GM12878 (cell line): ENCODE measurements around the gene LPCAT3. TPM values are rescaled to one million over a fixed set of nuclear protein-coding genes. Genes with fewer than 3 reads are reported as not detected.

Experiments
- CHD1 ChIP-seq: IDR thresholded peaks from 2 replicates; pipeline ENCODE4 v1.6.1; 2012; ENCODE audit warnings: low read depth, low read length, improper control_type of control experiment
- HSF1 ChIP-seq: fragments of 150-350 bp; IDR thresholded peaks from 2 replicates; pipeline ENCODE4 v1.6.1; 2014; ENCODE audit warnings: mild to moderate bottlenecking, low read depth, low read length
- MLLT1 ChIP-seq: fragments of 450-650 bp; IDR thresholded peaks from 2 replicates; pipeline ENCODE4 v1.6.1; 2016; ENCODE audit warnings: mild to moderate bottlenecking
- NBN ChIP-seq: fragments of 450-650 bp; IDR thresholded peaks from 2 replicates; pipeline ENCODE4 v1.6.1; 2016
- PKNOX1 ChIP-seq: fragments of 450-650 bp; IDR thresholded peaks from 2 replicates; pipeline ENCODE4 v1.6.1; 2016; ENCODE audit warnings: mild to moderate bottlenecking
- PML ChIP-seq: IDR thresholded peaks from 2 replicates; pipeline ENCODE4 v1.6.1; 2012; ENCODE audit warnings: low read length, inconsistent platforms
- RB1 ChIP-seq: fragments of 450-650 bp; formaldehyde crosslinking; IDR thresholded peaks from 2 replicates; pipeline ENCODE4 v1.6.1; 2017; ENCODE audit warnings: mild to moderate bottlenecking, borderline replicate concordance
- RUNX3 ChIP-seq: IDR thresholded peaks from 2 replicates; pipeline ENCODE4 v1.6.1; 2012; ENCODE audit warnings: low read length, inconsistent platforms
- SKIL ChIP-seq: fragments of 450-650 bp; IDR thresholded peaks from 2 replicates; pipeline ENCODE4 v1.6.1; 2017; ENCODE audit warnings: mild to moderate bottlenecking, low read depth, inconsistent platforms; ENCODE audit not compliant: poor library complexity, severe bottlenecking
- SRF ChIP-seq, 2 experiments: IDR thresholded peaks; 2 replicates each; pipeline ENCODE4 v1.6.1; 2011; ENCODE audit warnings: low read depth in 2 of 2, low read length in 2 of 2, mild to moderate bottlenecking in 1 of 2, moderate library complexity in 1 of 2
- TBL1XR1 ChIP-seq: IDR thresholded peaks from 2 replicates; pipeline ENCODE4 v1.6.1; 2012; ENCODE audit warnings: low read depth, low read length, improper control_type of control experiment
- ZBTB4 ChIP-seq: fragments of 450-650 bp; formaldehyde crosslinking; IDR thresholded peaks from 2 replicates; pipeline ENCODE4 v1.4.0; 2022; ENCODE audit warnings: mild to moderate bottlenecking, moderate library complexity
- ZNF207 ChIP-seq: fragments of 450-650 bp; IDR thresholded peaks from 2 replicates; pipeline ENCODE4 v1.6.1; 2014; ENCODE audit warnings: antibody characterized with exemption, mild to moderate bottlenecking, borderline replicate concordance
- polyA plus RNA-seq, 11 experiments: library from polyadenylated mRNA; depleted of rRNA in 4 of 11; unstranded in 6 of 11; stranded (reverse) in 5 of 11; fragments of >200 nt; fragmentation: Nextera tagmentation in 4 of 11; fragmentation: Illumina TruSeq in 1 of 11; extraction: Ambion mirVana in 4 of 11; extraction: Trizol in 1 of 11; gene quantifications; 1 replicate in 1 of 11; 2 replicates in 10 of 11; pipeline versions ENCODE4 v1.2.1 to v1.2.3, GENCODE V29; 2011 to 2016; ENCODE audit warnings: inconsistent platforms in 2 of 11, missing spikeins in 2 of 11, low read depth in 1 of 11
- total RNA-seq, 4 experiments: library from RNA; depleted of rRNA in 3 of 4; stranded (reverse); fragments of >200 nt in 3 of 4; fragmentation: Illumina TruSeq in 1 of 4; extraction: Trizol in 1 of 4; gene quantifications; 2 replicates each; pipeline versions ENCODE4 v1.2.1 to v1.2.3, GENCODE V29; 2013 to 2021
- TF ChIP-seq, protein P1 (sequence below): IDR thresholded peaks from 2 replicates; pipeline ENCODE4 v1.6.1; 2012; ENCODE audit warnings: low read length, inconsistent platforms
- TF ChIP-seq, protein P2 (sequence below): fragments of 450-650 bp; IDR thresholded peaks from 2 replicates; pipeline ENCODE4 v1.6.1; 2017; ENCODE audit warnings: antibody characterized with exemption, mild to moderate bottlenecking, moderate library complexity

Gene LPCAT3
- total and polyA plus RNA-seq, 10 of the 15 experiments (the other 5 are each of a cell fraction or from before 2014, with no cell fraction given): 2.6 to 48.3 (median 23.0) TPM

GRCh38 chr12:6928703-6929407 is 89.4 kb downstream of the LPCAT3 start (continued):
- TF ChIP-seq PKNOX1 (no peak), ZNF207 (no peak), CHD1 (no peak), TBL1XR1 (no peak), MLLT1 (0 out of 2 replicates have a peak, but pooled peaks have one; percentile 35), PML (no peak), HSF1 (no peak), SKIL (no peak), NBN (no peak), RUNX3 (no peak), SRF (IDR thresholded peaks at IDR 0.05; ENCODE audit: low read depth in 2 of 2, low read length in 2 of 2) (no peak), ZBTB4 (CRISPR knock-in tag) (no peak), RB1 (no peak)
- TF ChIP-seq, protein P1, sequence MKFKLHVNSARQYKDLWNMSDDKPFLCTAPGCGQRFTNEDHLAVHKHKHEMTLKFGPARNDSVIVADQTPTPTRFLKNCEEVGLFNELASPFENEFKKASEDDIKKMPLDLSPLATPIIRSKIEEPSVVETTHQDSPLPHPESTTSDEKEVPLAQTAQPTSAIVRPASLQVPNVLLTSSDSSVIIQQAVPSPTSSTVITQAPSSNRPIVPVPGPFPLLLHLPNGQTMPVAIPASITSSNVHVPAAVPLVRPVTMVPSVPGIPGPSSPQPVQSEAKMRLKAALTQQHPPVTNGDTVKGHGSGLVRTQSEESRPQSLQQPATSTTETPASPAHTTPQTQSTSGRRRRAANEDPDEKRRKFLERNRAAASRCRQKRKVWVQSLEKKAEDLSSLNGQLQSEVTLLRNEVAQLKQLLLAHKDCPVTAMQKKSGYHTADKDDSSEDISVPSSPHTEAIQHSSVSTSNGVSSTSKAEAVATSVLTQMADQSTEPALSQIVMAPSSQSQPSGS: no peak
- TF ChIP-seq, protein P2, sequence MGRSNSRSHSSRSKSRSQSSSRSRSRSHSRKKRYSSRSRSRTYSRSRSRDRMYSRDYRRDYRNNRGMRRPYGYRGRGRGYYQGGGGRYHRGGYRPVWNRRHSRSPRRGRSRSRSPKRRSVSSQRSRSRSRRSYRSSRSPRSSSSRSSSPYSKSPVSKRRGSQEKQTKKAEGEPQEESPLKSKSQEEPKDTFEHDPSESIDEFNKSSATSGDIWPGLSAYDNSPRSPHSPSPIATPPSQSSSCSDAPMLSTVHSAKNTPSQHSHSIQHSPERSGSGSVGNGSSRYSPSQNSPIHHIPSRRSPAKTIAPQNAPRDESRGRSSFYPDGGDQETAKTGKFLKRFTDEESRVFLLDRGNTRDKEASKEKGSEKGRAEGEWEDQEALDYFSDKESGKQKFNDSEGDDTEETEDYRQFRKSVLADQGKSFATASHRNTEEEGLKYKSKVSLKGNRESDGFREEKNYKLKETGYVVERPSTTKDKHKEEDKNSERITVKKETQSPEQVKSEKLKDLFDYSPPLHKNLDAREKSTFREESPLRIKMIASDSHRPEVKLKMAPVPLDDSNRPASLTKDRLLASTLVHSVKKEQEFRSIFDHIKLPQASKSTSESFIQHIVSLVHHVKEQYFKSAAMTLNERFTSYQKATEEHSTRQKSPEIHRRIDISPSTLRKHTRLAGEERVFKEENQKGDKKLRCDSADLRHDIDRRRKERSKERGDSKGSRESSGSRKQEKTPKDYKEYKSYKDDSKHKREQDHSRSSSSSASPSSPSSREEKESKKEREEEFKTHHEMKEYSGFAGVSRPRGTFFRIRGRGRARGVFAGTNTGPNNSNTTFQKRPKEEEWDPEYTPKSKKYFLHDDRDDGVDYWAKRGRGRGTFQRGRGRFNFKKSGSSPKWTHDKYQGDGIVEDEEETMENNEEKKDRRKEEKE: no peak
